ENCODE data around the gene SCAMP4.

Gene SCAMP4

GRCh38 chr19:1912760-1913505, 7.7 kb downstream of the SCAMP4 start:
- no peak for DNase-seq (ENCODE audit: low read depth in 2 of 2)

- DNase-seq (ENCODE audit: low read depth in 2 of 2) = no peak
These were observed 8.8 kb downstream of the SCAMP4 start for GRCh38 chr19:1913781-1914577.

- no peak for DNase-seq (ENCODE audit: low read depth in 2 of 2)
These were observed 9.7 kb downstream of the SCAMP4 start for GRCh38 chr19:1914826-1915341.

- no peak for DNase-seq (ENCODE audit: low read depth in 2 of 2)
These were observed 11.9 kb downstream of the SCAMP4 start for GRCh38 chr19:1917146-1917545.

- no peak for DNase-seq (ENCODE audit: low read depth in 2 of 2)
These were observed 12.7 kb downstream of the SCAMP4 start for GRCh38 chr19:1917926-1918325.

- no peak for DNase-seq (ENCODE audit: low read depth in 2 of 2)
These were observed 13.8 kb downstream of the SCAMP4 start for GRCh38 chr19:1918975-1919374.

GRCh38 chr19:1920644-1921043, 15.4 kb downstream of the SCAMP4 start:
- DNase-seq (ENCODE audit: low read depth in 2 of 2) = no peak

GRCh38 chr19:1921326-1921725, 16.1 kb downstream of the SCAMP4 start:
- DNase-seq (ENCODE audit: low read depth in 2 of 2) = no peak

GRCh38 chr19:1921825-1922224, 16.6 kb downstream of the SCAMP4 start:
- no peak for DNase-seq (ENCODE audit: low read depth in 2 of 2)

GRCh38 chr19:1922803-1923202, 17.6 kb downstream of the SCAMP4 start:
- DNase-seq (ENCODE audit: low read depth in 2 of 2) = no peak

GRCh38 chr19:1923319-1923718, 18.1 kb downstream of the SCAMP4 start:
- DNase-seq (ENCODE audit: low read depth in 2 of 2) = no peak

GRCh38 chr19:1924320-1924961, 19.2 kb downstream of the SCAMP4 start:
- no peak for DNase-seq (ENCODE audit: low read depth in 2 of 2)

GRCh38 chr19:1925544-1925943, 20.3 kb downstream of the SCAMP4 start:
- no peak for DNase-seq (ENCODE audit: low read depth in 2 of 2)

- no peak for DNase-seq (ENCODE audit: low read depth in 2 of 2)
These were observed 24.0 kb downstream of the SCAMP4 start for GRCh38 chr19:1929021-1929742.

GRCh38 chr19:1931445-1931844, 26.2 kb downstream of the SCAMP4 start:
- DNase-seq (ENCODE audit: low read depth in 2 of 2) = no peak

GRCh38 chr19:1932395-1932794, 27.2 kb downstream of the SCAMP4 start:
- no peak for DNase-seq (ENCODE audit: low read depth in 2 of 2)

- no peak for DNase-seq (ENCODE audit: low read depth in 2 of 2)
These were observed 28.0 kb downstream of the SCAMP4 start for GRCh38 chr19:1933244-1933643.

GRCh38 chr19:1933942-1934341, 28.7 kb downstream of the SCAMP4 start:
- no peak for DNase-seq (ENCODE audit: low read depth in 2 of 2)

GRCh38 chr19:1935484-1936208, 30.4 kb downstream of the SCAMP4 start:
- DNase-seq (ENCODE audit: low read depth in 2 of 2) = no peak

GRCh38 chr19:1936430-1936829, 31.2 kb downstream of the SCAMP4 start:
- DNase-seq (ENCODE audit: low read depth in 2 of 2) = no peak

All from fibroblast of skin of left quadriceps (primary cell).